Nephron (organoid): ENCODE data around the gene SLC9C2.
A peak's percentile ranks its signal among the peaks of the same experiment; 100 is the strongest.

Experiments used
- H3K27ac Mint-ChIP-seq, 3 experiments: 2 replicates each; pipeline ENCODE4 v1.8.0; 2020; ENCODE audit warnings: mixed read lengths in 3 of 3, mild to moderate bottlenecking in 2 of 3, moderate library complexity in 1 of 3
- H3K27me3 Mint-ChIP-seq: 2 replicates; pipeline ENCODE4 v1.8.0; 2021; ENCODE audit warnings: low read depth, mild to moderate bottlenecking, moderate library complexity, mixed read lengths
- H3K36me3 Mint-ChIP-seq: 2 replicates; pipeline ENCODE4 v1.8.0; 2020; ENCODE audit warnings: low read depth, mixed read lengths
- H3K4me1 Mint-ChIP-seq: 2 replicates; pipeline ENCODE4 v1.8.0; 2020; ENCODE audit warnings: mixed read lengths
- H3K4me3 Mint-ChIP-seq, 3 experiments: 2 replicates each; pipeline ENCODE4 v1.8.0; 2020; ENCODE audit warnings: mild to moderate bottlenecking in 3 of 3, mixed read lengths in 3 of 3, moderate library complexity in 2 of 3
- H3K9me3 Mint-ChIP-seq: 2 replicates; pipeline ENCODE4 v1.8.0; 2020; ENCODE audit warnings: mixed read lengths
- TF ChIP-seq, protein P1 (sequence below), 3 experiments: fragments of 200-600 bp; sonication (generic); IDR thresholded peaks; one replicate each; pipeline ENCODE4 v1.5.0; 2021; ENCODE audit warnings: antibody characterized with exemption in 3 of 3; ENCODE audit not compliant: unreplicated experiment in 3 of 3

SLC9C2 gene

DNA sequence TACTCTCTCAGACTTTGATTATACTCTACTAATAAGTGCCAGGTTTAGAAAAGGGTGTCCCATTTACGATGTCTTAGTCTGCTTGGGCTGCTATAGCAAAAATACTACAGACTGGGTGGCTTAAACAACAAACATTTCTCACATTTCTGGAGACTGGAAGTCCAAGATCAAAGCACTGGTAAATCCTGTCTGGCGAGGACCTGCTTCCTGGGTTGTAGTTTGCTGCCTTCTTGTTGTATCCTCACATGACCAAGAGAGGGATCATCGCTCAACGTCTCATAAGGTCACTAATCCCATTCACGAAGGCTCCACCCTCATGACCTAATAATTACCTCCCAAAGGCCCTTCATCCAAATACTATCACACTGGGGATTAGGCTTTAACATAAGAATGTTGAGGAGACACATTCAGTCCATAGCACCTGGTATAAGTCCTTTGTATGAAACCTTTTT, 113.7 kb downstream of the SLC9C2 start:
- H3K36me3 Mint-ChIP-seq, result peaks cover 63% of the 10 kb centered on the region
- H3K27ac Mint-ChIP-seq, result no peak overlapping the region
- TF ChIP-seq, protein P1, sequence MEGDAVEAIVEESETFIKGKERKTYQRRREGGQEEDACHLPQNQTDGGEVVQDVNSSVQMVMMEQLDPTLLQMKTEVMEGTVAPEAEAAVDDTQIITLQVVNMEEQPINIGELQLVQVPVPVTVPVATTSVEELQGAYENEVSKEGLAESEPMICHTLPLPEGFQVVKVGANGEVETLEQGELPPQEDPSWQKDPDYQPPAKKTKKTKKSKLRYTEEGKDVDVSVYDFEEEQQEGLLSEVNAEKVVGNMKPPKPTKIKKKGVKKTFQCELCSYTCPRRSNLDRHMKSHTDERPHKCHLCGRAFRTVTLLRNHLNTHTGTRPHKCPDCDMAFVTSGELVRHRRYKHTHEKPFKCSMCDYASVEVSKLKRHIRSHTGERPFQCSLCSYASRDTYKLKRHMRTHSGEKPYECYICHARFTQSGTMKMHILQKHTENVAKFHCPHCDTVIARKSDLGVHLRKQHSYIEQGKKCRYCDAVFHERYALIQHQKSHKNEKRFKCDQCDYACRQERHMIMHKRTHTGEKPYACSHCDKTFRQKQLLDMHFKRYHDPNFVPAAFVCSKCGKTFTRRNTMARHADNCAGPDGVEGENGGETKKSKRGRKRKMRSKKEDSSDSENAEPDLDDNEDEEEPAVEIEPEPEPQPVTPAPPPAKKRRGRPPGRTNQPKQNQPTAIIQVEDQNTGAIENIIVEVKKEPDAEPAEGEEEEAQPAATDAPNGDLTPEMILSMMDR (IDR thresholded peaks at IDR 0.05; ENCODE audit: unreplicated experiment in 3 of 3), result no peak

DNA sequence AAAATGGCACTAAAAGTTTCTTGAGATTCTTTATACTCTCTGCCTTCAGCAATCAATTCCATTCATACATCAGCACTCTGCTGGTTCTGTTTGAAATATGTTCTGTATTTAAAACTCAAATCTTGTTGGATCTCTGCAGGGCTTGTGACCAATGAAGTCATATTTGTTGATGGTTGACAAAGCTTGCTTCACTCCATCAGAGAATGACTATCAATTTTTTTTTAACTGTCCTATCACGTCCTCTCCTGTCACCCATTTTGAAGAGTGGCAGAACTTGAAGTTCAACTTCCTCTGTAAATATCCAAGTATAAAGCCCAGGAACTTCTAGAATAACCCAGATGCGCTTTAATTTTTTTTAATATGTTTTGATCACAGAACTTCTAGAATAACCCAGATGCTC, 114.9 kb downstream of the SLC9C2 start:
- Mint-ChIP-seq H3K4me1 (no peaks in the 10 kb centered on the region), H3K36me3 (peaks cover 70% of the 10 kb centered on the region), H3K9me3 (no peaks in the 10 kb centered on the region), H3K27ac (no peak overlapping the region), H3K27me3 (no peaks in the 10 kb centered on the region), H3K4me3 (no peak overlapping the region)
- TF ChIP-seq, protein P1 (IDR thresholded peaks at IDR 0.05; ENCODE audit: unreplicated experiment in 3 of 3), result no peak

More for the DNA sequence above, 113.7 kb downstream of the SLC9C2 start:
- H3K4me3 Mint-ChIP-seq, result no peak overlapping the region
- peaks cover 3% of the 10 kb centered on the region for H3K9me3 Mint-ChIP-seq
- no peaks in the 10 kb centered on the region for H3K4me1 Mint-ChIP-seq
- no peaks in the 10 kb centered on the region for H3K27me3 Mint-ChIP-seq

DNA sequence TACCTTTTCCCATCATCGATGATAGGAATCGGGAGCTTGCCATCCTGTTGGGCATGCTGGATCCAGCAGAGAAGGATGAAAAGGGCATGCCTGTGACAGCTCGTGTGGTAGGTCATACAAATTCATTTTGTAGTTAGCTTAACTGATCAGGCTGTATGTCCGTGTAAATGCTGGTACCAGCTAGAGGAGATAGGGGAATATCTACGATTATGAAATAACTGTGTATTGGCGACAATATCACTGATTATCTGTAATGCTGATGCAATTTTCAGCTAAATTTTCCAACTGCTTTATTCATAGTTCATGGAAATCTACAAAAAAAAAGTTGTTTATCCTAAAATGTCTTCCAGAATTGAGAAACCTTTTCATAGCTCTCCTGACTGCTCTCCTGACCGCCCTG, 117.5 kb downstream of the SLC9C2 start:
- Mint-ChIP-seq H3K4me1 (peaks cover 12% of the 10 kb centered on the region), H3K4me3 (no peak overlapping the region), H3K27me3 (no peaks in the 10 kb centered on the region), H3K9me3 (no peaks in the 10 kb centered on the region), H3K36me3 (peaks cover 92% of the 10 kb centered on the region), H3K27ac (no peak overlapping the region)
- TF ChIP-seq, protein P1 (IDR thresholded peaks at IDR 0.05; ENCODE audit: unreplicated experiment in 3 of 3), result no peak

DNA sequence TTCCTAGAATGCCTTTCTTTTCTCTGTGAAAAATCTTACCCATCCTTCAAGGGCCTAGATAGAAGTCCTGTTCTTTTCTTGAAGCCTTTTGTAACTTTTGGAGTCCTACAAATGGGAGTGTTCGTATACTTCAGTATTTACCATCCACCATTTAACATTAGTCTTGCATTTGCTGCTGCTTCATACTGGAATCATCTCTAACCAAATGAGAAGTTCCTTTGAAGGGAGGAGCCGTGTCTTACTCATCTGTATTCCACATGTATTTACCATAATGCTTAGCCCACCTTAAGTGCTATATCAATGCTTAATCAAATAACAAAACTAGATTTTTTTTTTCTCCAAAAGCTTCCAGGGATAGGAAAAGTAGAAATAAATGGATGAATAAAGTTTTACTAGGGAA, 118.6 kb downstream of the SLC9C2 start:
- H3K27ac Mint-ChIP-seq, result no peak overlapping the region
- TF ChIP-seq, protein P1 (IDR thresholded peaks at IDR 0.05; ENCODE audit: unreplicated experiment in 3 of 3), result no peak
- H3K36me3 Mint-ChIP-seq, result peaks cover 92% of the 10 kb centered on the region
- no peaks in the 10 kb centered on the region for H3K27me3 Mint-ChIP-seq
- peaks cover 23% of the 10 kb centered on the region for H3K4me1 Mint-ChIP-seq
- no peaks in the 10 kb centered on the region for H3K9me3 Mint-ChIP-seq
- H3K4me3 Mint-ChIP-seq, result no peak overlapping the region

DNA sequence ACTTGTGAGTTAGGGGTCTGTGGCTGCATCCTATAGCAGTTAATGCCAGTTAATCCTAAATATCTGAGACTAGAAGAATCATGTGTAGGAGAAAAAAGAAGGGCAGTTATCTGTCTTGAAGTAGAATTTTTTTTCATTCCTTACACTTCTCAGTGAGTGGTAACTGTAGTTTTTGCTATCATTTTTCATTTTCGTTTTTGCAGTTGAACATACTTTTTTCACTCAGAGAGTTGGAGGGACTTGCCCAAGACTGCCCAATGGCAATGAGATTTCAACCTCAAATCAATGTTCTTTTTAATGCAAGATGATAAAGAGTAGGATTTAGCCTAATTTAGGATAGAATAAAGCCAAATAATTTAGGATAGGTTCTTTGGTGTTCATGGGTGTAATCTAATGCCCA, 120.2 kb downstream of the SLC9C2 start:
- H3K36me3 Mint-ChIP-seq, result peaks cover 76% of the 10 kb centered on the region
- H3K27me3 Mint-ChIP-seq, result no peaks in the 10 kb centered on the region
- no peaks in the 10 kb centered on the region for H3K9me3 Mint-ChIP-seq
- no peak overlapping the region for H3K4me3 Mint-ChIP-seq
- H3K4me1 Mint-ChIP-seq, result peaks cover 38% of the 10 kb centered on the region
- H3K27ac Mint-ChIP-seq, result no peak overlapping the region
- TF ChIP-seq, protein P1 (IDR thresholded peaks at IDR 0.05; ENCODE audit: unreplicated experiment in 3 of 3), result no peak

DNA sequence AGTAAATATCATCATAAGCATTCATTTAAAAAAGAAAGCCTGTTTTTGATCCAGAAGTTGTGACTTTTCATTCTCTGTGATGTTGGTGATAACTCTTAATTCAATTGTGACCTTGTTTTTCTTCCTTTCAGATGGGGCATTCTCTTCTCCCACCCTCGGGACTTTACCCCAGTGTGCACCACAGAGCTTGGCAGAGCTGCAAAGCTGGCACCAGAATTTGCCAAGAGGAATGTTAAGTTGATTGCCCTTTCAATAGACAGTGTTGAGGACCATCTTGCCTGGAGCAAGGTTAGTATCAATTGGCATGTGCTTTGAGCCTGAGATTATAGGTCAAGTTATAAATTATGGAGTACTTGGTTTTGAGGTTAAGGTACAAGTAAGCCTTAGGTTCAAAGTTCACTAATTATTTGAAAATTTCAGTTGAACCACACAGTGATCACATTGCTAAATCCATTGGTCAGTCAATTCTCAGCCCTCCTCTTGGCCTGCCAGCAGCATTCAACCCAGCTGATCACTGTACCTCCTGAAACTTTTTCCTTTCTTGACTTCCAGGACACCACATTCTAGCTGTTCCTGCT, 121.6 kb downstream of the SLC9C2 start:
- Mint-ChIP-seq H3K27me3 (no peaks in the 10 kb centered on the region), H3K36me3 (peaks cover 64% of the 10 kb centered on the region), H3K4me3 (peak overlapping the region; percentile 2 to 52 (median 35)), H3K27ac (no peak overlapping the region), H3K4me1 (peaks cover 38% of the 10 kb centered on the region), H3K9me3 (no peaks in the 10 kb centered on the region)
- TF ChIP-seq, protein P1 (IDR thresholded peaks at IDR 0.05; ENCODE audit: unreplicated experiment in 3 of 3), result no peak
